Right lung (tissue), 10 donors: ENCODE measurements around the gene LY6G5B. TPM values are rescaled to one million over a fixed set of nuclear protein-coding genes. Genes with fewer than 3 reads are reported as not detected.

Source experiments
- DNase-seq, 2 donors: peaks; one replicate each; pipeline ENCODE4 v3.0.0-alpha.2; 2013
- long read RNA-seq, 8 donors: transcript quantifications; one replicate each; lab custom pipeline, GENCODE V29; 2026
- polyA plus RNA-seq, 5 donors: library from polyadenylated mRNA; unstranded; fragments of 120-200 nt; gene quantifications; one replicate each; pipeline versions ENCODE4 v1.2.1 to v1.2.3, GENCODE V29; 2013; ENCODE audit warnings: inconsistent platforms in 1 of 5, low replicate concordance in 1 of 5; ENCODE audit not compliant: insufficient read length in 5 of 5, insufficient read depth in 1 of 5

LY6G5B gene, protein sequence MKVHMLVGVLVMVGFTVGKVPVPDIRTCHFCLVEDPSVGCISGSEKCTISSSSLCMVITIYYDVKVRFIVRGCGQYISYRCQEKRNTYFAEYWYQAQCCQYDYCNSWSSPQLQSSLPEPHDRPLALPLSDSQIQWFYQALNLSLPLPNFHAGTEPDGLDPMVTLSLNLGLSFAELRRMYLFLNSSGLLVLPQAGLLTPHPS
- polyA plus RNA-seq = 10 to 100 TPM; 24.1 to 40.6 (median 31.2) TPM
- long read RNA-seq, donor 1, transcript LY6G5B-208 (2 exons, 1,505 nt) = major isoform, 6 of 7 reads
- long read RNA-seq, donor 1, partial matches to known transcripts = 0 of 7 reads
- long read RNA-seq, donor 1, other reads (novel, unspliced or antisense) = 0 of 7 reads
- long read RNA-seq, donor 2, partial matches to known transcripts = 0 of 1 reads
- long read RNA-seq, donor 2, other reads (novel, unspliced or antisense) = 0 of 1 reads
- long read RNA-seq, donor 3, transcript LY6G5B-208 (2 exons, 1,505 nt) = major isoform, 5 of 12 reads
- long read RNA-seq, donor 3, partial matches to known transcripts = 6 of 12 reads
- long read RNA-seq, donor 3, other reads (novel, unspliced or antisense) = 0 of 12 reads
- long read RNA-seq, donor 4, transcript LY6G5B-208 (2 exons, 1,505 nt) = major isoform, 5 of 5 reads
- long read RNA-seq, donor 4, partial matches to known transcripts = 0 of 5 reads
- long read RNA-seq, donor 4, other reads (novel, unspliced or antisense) = 0 of 5 reads
- long read RNA-seq, donor 5, transcript LY6G5B-208 (2 exons, 1,505 nt) = major isoform, 9 of 9 reads
- long read RNA-seq, donor 5, partial matches to known transcripts = 0 of 9 reads
- long read RNA-seq, donor 5, other reads (novel, unspliced or antisense) = 0 of 9 reads
- long read RNA-seq, donor 6, transcript LY6G5B-208 (2 exons, 1,505 nt) = major isoform, 5 of 5 reads
- long read RNA-seq, donor 6, partial matches to known transcripts = 0 of 5 reads
- long read RNA-seq, donor 6, other reads (novel, unspliced or antisense) = 0 of 5 reads
- long read RNA-seq, donor 7, transcript LY6G5B-208 (2 exons, 1,505 nt) = major isoform, 6 of 6 reads
- long read RNA-seq, donor 7, partial matches to known transcripts = 0 of 6 reads
- long read RNA-seq, donor 7, other reads (novel, unspliced or antisense) = 0 of 6 reads
- long read RNA-seq, donor 8, partial matches to known transcripts = 0 of 1 reads
- long read RNA-seq, donor 8, other reads (novel, unspliced or antisense) = 0 of 1 reads

GRCh38 chr6:31669676-31670075 lies at the start of gene LY6G5B:
Gene LY6G5B, plus strand, starts transcription at chr6:31669976. Its CDS starts 975 bp downstream, at chr6:31670951.
- DNase-seq = no peak

GRCh38 chr6:31620586-31621319 lies 49.0 kb upstream of the LY6G5B start, which contains the start of gene PRRC2A:
Gene PRRC2A, plus strand, starts transcription at chr6:31620715. Its CDS starts 2,075 bp downstream, at chr6:31622790.
- peak; percentile 77 to 98 for DNase-seq

GRCh38 chr6:31621320-31621939 lies 48.3 kb upstream of the LY6G5B start:
- no peak for DNase-seq

GRCh38 chr6:31621991-31622390 lies 47.8 kb upstream of the LY6G5B start:
- no peak for DNase-seq

GRCh38 chr6:31622684-31623091 lies 47.1 kb upstream of the LY6G5B start:
- no peak for DNase-seq

- no peak for DNase-seq
These were observed 45.7 kb upstream of the LY6G5B start for GRCh38 chr6:31624070-31624469.

DNA sequence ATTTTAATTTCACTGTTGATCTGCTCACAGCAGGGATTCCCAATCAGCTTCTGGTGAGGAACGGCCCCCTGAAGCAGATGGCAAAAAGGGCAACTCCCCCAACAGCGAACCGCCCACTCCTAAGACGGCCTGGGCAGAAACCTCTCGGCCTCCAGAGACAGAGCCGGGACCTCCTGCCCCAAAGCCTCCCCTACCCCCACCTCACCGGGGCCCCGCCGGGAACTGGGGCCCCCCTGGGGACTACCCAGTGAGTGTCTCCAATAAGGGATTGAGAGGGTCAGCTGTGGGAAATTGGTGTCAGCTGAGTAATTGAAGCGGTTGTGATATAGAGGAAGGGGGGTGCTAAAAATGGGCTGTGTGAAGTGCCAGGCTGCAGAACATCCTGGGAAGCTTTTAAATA lies 42.8 kb upstream of the LY6G5B start:
- DNase-seq = no peak

GRCh38 chr6:31627690-31628287 lies 42.0 kb upstream of the LY6G5B start:
- DNase-seq = no peak

- no peak for DNase-seq
These were observed 40.8 kb upstream of the LY6G5B start for GRCh38 chr6:31629014-31629413.

GRCh38 chr6:31630177-31630934 lies 39.4 kb upstream of the LY6G5B start:
- DNase-seq = no peak

DNA sequence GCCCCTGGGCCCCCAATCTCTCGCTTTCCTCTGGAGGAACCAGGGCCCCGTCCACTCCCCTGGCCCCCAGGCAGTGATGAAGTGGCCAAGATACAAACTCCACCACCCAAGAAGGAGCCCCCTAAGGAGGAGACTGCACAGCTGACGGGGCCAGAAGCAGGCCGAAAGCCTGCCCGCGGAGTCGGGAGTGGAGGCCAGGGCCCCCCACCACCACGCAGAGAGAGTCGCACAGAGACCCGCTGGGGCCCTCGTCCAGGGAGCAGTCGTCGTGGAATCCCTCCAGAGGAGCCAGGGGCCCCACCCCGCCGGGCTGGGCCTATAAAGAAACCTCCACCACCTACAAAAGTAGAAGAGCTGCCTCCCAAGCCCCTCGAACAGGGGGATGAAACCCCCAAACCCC lies 38.6 kb upstream of the LY6G5B start:
- DNase-seq = no peak

DNA sequence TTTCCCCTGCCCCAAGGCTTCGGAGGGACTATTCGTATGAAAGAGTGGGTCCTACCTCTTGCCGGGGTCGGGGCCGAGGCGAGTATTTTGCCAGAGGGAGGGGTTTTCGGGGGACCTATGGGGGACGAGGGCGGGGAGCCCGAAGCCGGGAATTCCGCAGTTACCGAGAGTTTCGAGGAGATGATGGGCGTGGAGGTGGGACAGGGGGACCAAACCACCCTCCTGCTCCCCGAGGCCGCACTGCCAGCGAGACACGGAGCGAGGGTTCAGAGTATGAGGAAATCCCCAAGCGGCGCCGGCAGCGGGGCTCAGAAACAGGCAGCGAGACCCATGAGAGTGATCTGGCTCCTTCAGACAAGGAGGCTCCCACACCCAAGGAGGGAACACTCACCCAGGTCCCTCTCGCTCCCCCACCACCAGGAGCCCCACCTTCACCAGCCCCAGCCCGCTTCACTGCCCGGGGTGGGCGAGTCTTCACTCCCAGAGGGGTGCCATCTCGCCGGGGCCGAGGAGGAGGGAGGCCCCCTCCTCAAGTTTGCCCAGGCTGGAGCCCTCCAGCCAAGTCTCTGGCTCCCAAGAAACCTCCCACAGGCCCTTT lies 38.0 kb upstream of the LY6G5B start:
- no peak for DNase-seq

DNA sequence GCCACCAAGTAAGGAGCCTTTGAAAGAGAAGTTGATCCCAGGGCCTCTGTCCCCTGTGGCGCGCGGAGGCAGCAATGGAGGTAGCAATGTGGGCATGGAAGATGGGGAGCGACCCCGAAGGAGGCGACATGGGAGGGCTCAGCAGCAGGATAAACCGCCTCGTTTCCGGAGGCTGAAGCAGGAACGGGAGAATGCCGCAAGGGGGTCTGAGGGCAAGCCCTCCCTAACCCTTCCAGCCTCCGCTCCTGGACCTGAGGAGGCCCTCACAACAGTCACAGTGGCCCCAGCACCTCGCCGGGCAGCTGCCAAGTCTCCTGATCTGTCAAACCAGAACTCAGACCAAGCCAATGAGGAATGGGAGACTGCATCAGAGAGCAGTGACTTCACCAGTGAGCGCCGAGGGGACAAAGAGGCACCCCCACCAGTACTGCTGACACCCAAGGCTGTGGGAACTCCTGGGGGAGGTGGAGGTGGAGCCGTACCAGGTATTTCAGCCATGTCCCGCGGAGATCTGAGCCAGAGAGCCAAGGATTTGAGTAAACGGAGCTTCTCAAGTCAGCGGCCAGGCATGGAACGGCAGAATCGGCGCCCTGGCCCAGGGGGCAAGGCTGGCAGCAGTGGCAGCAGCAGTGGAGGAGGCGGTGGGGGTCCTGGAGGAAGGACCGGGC lies 37.4 kb upstream of the LY6G5B start:
- DNase-seq = no peak

DNA sequence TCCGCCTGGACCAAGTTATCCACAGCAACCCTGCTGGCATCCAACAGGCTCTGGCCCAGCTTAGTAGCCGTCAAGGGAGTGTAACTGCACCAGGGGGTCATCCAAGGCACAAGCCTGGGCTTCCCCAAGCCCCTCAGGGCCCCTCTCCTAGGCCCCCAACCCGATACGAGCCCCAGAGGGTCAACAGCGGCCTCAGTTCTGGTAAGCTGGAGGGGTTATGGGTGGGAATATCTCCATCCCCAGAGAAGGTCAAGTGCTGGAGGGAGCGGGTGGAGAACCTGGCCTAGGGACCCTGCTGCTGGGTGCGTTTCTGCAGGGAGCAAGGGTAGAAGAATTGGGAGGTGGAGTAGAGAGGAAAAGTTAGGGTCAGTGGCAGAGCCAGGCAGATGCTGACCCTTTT lies 36.3 kb upstream of the LY6G5B start:
- DNase-seq = no peak

- no peak for DNase-seq
These were observed 35.6 kb upstream of the LY6G5B start for GRCh38 chr6:31634131-31634530.

GRCh38 chr6:31634969-31635575 lies 34.7 kb upstream of the LY6G5B start:
- no peak for DNase-seq

- DNase-seq = no peak
These were observed 32.8 kb upstream of the LY6G5B start for GRCh38 chr6:31636698-31637596.
